Mesothelial cell of epicardium (in vitro differentiated cells): Measurements from ENCODE around the gene HPS4. TPM values are rescaled to one million over a fixed set of nuclear protein-coding genes. Genes with fewer than 3 reads are reported as not detected.
A peak's percentile ranks its signal among the peaks of the same experiment; 100 is the strongest.

ENCODE experiments used
- DNase-seq, 2 experiments: peaks; one replicate each; pipeline ENCODE4 v3.0.0; 2021; ENCODE audit warnings: low spot score in 2 of 2; ENCODE audit not compliant: unreplicated experiment in 2 of 2
- H3K27ac Mint-ChIP-seq: 2 replicates; pipeline ENCODE4 v1.8.0; 2021; ENCODE audit warnings: mixed read lengths
- H3K27me3 Mint-ChIP-seq: 2 replicates; pipeline ENCODE4 v1.8.0; 2021; ENCODE audit warnings: low read depth, mixed read lengths
- H3K36me3 Mint-ChIP-seq: 2 replicates; pipeline ENCODE4 v1.8.0; 2021; ENCODE audit warnings: mixed read lengths
- H3K4me1 Mint-ChIP-seq: 2 replicates; pipeline ENCODE4 v1.8.0; 2021; ENCODE audit warnings: mixed read lengths
- H3K4me3 Mint-ChIP-seq: 2 replicates; pipeline ENCODE4 v1.8.0; 2021; ENCODE audit warnings: mild to moderate bottlenecking, moderate library complexity, mixed read lengths
- H3K9me3 Mint-ChIP-seq: 2 replicates; pipeline ENCODE4 v1.8.0; 2021; ENCODE audit warnings: mixed read lengths
- total RNA-seq: library from RNA; stranded (reverse); gene quantifications from 3 replicates; pipeline ENCODE4 v1.2.1, GENCODE V29; 2021
- TF ChIP-seq, protein P1 (sequence below): fragments of 200-600 bp; sonication (generic); IDR thresholded peaks from one replicate; pipeline ENCODE4 v1.5.0; 2021; ENCODE audit warnings: antibody characterized with exemption; ENCODE audit not compliant: unreplicated experiment

Gene HPS4
- total RNA-seq, 1 donor from 2014 or later: 55.6 TPM

- TF ChIP-seq, protein P1, sequence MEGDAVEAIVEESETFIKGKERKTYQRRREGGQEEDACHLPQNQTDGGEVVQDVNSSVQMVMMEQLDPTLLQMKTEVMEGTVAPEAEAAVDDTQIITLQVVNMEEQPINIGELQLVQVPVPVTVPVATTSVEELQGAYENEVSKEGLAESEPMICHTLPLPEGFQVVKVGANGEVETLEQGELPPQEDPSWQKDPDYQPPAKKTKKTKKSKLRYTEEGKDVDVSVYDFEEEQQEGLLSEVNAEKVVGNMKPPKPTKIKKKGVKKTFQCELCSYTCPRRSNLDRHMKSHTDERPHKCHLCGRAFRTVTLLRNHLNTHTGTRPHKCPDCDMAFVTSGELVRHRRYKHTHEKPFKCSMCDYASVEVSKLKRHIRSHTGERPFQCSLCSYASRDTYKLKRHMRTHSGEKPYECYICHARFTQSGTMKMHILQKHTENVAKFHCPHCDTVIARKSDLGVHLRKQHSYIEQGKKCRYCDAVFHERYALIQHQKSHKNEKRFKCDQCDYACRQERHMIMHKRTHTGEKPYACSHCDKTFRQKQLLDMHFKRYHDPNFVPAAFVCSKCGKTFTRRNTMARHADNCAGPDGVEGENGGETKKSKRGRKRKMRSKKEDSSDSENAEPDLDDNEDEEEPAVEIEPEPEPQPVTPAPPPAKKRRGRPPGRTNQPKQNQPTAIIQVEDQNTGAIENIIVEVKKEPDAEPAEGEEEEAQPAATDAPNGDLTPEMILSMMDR: no peak
- peaks cover 40% of the 10 kb centered on the region for H3K27me3 Mint-ChIP-seq
- H3K4me3 Mint-ChIP-seq: peak overlapping the region; percentile 68
- H3K27ac Mint-ChIP-seq: no peak overlapping the region
- H3K36me3 Mint-ChIP-seq: no peaks in the 10 kb centered on the region
- no peaks in the 10 kb centered on the region for H3K9me3 Mint-ChIP-seq
- no peak for DNase-seq
- H3K4me1 Mint-ChIP-seq: peaks cover 8% of the 10 kb centered on the region
These were observed 52.2 kb downstream of the HPS4 start for GRCh38 chr22:26431261-26431995.

- H3K36me3 Mint-ChIP-seq: no peaks in the 10 kb centered on the region
- H3K9me3 Mint-ChIP-seq: no peaks in the 10 kb centered on the region
- peaks cover 8% of the 10 kb centered on the region for H3K4me1 Mint-ChIP-seq
- H3K27ac Mint-ChIP-seq: no peak overlapping the region
- peak overlapping the region; percentile 68 for H3K4me3 Mint-ChIP-seq
- TF ChIP-seq, protein P1: no peak
- H3K27me3 Mint-ChIP-seq: peaks cover 48% of the 10 kb centered on the region
- DNase-seq: no peak
These were observed 53.0 kb downstream of the HPS4 start for GRCh38 chr22:26430600-26430999.

DNA sequence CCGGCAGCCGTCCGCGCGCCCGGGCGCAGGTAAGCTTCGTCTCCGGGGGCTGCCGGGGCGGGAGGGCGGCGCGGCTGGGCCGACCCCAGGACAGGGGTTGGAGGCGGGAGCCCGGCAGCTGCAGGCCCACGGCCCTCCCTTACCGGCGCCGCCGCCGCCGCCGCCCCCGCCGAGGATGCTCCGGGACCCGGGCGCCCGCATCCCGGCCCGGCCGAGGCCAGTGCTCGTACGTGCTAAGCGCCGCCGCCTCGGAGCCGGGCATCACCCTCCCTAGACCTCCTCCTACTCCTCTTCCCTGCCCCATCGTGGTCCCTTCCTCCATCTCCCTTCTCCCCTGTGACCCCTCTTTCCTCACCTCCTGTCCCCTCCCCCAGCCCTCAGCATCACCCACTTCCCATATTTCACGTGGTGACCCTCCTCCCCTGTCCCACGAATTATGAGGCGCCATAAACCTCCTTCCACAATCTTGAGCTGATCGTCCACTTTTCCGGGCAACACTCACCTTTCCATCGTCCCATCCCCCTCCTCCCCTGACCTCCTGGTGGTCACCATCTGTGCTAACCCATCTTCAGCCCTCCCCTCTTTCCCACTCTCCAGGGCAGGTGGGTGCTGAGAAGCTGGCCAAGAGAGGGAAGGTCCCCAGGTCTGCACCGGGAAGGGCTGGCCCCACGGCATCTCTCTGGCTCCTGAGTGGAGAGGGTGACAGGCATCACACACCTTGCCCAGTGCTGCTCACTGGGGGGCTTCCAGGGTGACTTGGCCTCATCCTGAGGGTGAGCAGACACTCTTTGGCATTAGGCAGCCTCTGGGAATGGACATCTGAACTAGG, 53.9 kb downstream of the HPS4 start:
- Mint-ChIP-seq H3K4me1 (peaks cover 8% of the 10 kb centered on the region), H3K27me3 (peaks cover 52% of the 10 kb centered on the region), H3K36me3 (no peaks in the 10 kb centered on the region), H3K27ac (no peak overlapping the region), H3K9me3 (no peaks in the 10 kb centered on the region), H3K4me3 (peak overlapping the region; percentile 68)
- no peak for DNase-seq
- TF ChIP-seq, protein P1: no peak

DNA sequence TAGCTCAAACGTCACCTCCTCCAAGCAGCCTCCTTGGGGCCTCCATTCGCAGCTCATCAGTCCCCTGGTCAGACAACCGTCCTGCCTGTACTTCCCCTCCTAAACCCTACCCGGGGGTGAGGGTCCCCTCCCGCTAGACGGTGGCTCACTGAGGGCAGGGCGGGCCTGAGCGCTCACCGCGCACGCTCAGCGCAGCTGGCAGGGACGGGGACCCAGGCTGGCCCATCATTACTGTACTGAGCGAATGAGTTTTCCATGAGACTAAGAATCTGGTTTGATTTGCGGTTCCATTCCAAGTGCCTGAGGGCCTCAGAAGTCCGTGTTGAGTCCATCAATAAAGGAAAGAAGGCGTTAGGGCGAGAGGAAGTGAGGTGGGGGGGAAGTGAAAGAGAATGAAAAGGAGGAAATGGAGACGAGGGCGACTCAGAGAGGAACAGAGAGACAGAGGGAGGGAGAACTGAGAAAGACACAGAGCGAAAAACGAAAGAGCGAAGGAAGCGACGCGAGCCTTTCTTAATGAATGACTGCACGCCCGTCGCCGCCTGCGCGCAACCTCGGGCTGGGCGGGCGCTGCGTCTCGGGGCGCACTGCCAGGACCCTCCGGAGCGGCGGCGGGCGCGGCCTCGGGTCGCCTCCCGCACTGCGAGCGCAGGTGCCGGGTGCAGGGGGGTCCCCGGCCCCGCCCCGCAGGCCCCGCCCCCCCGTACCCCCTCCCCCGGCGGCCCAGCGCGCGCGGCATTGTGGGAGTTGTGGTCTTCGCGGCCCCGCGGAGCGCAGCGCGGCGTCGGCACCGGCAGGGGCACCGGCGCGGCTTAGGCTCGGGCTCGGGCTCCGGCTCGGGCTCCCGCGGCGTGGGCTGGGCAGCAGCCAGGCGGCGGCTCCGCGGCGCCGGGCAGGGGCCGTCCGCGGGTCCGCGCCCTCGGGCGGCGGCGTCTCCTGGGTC, 54.8 kb downstream of the HPS4 start, which contains the start of gene ASPHD2:
Gene ASPHD2, plus strand, starts transcription at position 746 of the 943 bp plus-strand sequence. CDS start 4,356 bp downstream, outside the sequence.
- TF ChIP-seq, protein P1: no peak

DNA sequence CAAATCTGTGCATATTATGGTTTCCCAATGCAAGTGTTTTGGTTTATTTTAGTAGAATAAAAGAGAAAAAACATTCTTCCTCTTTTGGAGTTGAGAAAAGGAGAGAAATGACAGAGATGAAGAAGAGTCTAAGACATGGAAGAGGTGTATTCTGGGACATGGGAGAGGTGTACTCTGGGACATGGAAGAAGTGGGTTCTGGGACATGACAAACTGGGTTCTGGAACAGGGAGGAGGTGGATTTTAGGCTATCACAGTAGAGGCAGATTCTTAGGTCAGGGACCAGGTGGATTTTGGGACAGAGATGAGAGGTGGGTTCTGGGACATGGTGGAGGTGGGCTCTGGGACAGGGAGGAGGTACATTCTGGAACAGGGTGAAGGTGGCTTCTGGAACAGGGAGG, 56.7 kb downstream of the HPS4 start:
- TF ChIP-seq, protein P1: no peak
- Mint-ChIP-seq H3K9me3 (peaks cover 7% of the 10 kb centered on the region), H3K27ac (no peak overlapping the region), H3K36me3 (no peaks in the 10 kb centered on the region), H3K4me1 (peaks cover 8% of the 10 kb centered on the region), H3K4me3 (peak overlapping the region; percentile 4), H3K27me3 (peaks cover 58% of the 10 kb centered on the region)
- no peak for DNase-seq

More for the DNA sequence above, 54.8 kb downstream of the HPS4 start, which contains the start of gene ASPHD2:
- peak; percentile 50 to 72 for DNase-seq
- Mint-ChIP-seq H3K4me3 (peak within 1 kb of the TSS; percentile 90), H3K36me3 (no peaks in the 10 kb centered on the region), H3K27me3 (peaks cover 56% of the 10 kb centered on the region), H3K27ac (peak within 1 kb of the TSS; percentile 75), H3K9me3 (peaks cover 1% of the 10 kb centered on the region), H3K4me1 (peaks cover 8% of the 10 kb centered on the region)
